ENCODE results near the gene LAMB4. TPM values are rescaled to one million over a fixed set of nuclear protein-coding genes. Genes with fewer than 3 reads are reported as not detected.

The LAMB4 gene
- total and polyA plus RNA-seq, 2 of the 8 experiments (the other 6 are each of a cell fraction or from before 2014, with no cell fraction given), result not detected

DNA sequence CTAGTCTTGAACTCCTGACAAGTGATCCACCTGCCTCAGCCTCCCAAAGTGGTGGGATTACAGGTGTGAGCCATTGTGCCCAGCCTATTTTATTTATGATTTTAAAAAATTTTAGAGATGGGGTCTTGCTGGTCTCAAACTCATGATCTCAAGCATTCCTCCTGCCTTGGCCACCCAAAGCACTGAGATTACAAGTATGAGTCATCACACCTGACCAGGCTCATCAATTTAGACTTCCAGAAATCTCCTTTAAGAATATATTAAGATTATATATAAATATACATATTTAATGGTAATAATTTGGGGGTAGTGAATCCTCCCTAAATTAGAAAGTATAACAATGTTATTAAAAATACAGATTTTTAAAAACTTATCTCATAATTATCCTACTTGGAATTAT, 156.3 kb downstream of the LAMB4 start (continued):
- TF ChIP-seq, protein P1, sequence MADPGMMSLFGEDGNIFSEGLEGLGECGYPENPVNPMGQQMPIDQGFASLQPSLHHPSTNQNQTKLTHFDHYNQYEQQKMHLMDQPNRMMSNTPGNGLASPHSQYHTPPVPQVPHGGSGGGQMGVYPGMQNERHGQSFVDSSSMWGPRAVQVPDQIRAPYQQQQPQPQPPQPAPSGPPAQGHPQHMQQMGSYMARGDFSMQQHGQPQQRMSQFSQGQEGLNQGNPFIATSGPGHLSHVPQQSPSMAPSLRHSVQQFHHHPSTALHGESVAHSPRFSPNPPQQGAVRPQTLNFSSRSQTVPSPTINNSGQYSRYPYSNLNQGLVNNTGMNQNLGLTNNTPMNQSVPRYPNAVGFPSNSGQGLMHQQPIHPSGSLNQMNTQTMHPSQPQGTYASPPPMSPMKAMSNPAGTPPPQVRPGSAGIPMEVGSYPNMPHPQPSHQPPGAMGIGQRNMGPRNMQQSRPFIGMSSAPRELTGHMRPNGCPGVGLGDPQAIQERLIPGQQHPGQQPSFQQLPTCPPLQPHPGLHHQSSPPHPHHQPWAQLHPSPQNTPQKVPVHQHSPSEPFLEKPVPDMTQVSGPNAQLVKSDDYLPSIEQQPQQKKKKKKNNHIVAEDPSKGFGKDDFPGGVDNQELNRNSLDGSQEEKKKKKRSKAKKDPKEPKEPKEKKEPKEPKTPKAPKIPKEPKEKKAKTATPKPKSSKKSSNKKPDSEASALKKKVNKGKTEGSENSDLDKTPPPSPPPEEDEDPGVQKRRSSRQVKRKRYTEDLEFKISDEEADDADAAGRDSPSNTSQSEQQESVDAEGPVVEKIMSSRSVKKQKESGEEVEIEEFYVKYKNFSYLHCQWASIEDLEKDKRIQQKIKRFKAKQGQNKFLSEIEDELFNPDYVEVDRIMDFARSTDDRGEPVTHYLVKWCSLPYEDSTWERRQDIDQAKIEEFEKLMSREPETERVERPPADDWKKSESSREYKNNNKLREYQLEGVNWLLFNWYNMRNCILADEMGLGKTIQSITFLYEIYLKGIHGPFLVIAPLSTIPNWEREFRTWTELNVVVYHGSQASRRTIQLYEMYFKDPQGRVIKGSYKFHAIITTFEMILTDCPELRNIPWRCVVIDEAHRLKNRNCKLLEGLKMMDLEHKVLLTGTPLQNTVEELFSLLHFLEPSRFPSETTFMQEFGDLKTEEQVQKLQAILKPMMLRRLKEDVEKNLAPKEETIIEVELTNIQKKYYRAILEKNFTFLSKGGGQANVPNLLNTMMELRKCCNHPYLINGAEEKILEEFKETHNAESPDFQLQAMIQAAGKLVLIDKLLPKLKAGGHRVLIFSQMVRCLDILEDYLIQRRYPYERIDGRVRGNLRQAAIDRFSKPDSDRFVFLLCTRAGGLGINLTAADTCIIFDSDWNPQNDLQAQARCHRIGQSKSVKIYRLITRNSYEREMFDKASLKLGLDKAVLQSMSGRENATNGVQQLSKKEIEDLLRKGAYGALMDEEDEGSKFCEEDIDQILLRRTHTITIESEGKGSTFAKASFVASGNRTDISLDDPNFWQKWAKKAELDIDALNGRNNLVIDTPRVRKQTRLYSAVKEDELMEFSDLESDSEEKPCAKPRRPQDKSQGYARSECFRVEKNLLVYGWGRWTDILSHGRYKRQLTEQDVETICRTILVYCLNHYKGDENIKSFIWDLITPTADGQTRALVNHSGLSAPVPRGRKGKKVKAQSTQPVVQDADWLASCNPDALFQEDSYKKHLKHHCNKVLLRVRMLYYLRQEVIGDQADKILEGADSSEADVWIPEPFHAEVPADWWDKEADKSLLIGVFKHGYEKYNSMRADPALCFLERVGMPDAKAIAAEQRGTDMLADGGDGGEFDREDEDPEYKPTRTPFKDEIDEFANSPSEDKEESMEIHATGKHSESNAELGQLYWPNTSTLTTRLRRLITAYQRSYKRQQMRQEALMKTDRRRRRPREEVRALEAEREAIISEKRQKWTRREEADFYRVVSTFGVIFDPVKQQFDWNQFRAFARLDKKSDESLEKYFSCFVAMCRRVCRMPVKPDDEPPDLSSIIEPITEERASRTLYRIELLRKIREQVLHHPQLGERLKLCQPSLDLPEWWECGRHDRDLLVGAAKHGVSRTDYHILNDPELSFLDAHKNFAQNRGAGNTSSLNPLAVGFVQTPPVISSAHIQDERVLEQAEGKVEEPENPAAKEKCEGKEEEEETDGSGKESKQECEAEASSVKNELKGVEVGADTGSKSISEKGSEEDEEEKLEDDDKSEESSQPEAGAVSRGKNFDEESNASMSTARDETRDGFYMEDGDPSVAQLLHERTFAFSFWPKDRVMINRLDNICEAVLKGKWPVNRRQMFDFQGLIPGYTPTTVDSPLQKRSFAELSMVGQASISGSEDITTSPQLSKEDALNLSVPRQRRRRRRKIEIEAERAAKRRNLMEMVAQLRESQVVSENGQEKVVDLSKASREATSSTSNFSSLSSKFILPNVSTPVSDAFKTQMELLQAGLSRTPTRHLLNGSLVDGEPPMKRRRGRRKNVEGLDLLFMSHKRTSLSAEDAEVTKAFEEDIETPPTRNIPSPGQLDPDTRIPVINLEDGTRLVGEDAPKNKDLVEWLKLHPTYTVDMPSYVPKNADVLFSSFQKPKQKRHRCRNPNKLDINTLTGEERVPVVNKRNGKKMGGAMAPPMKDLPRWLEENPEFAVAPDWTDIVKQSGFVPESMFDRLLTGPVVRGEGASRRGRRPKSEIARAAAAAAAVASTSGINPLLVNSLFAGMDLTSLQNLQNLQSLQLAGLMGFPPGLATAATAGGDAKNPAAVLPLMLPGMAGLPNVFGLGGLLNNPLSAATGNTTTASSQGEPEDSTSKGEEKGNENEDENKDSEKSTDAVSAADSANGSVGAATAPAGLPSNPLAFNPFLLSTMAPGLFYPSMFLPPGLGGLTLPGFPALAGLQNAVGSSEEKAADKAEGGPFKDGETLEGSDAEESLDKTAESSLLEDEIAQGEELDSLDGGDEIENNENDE (IDR thresholded peaks at IDR 0.05; ENCODE audit: insufficient replicate concordance, low read length), result no peak
- no peak for TF ChIP-seq RFX5 (IDR thresholded peaks at IDR 0.05; ENCODE audit: borderline replicate concordance, low read depth, low read length)
- no peak for TF ChIP-seq FOSL1 (IDR thresholded peaks at IDR 0.05; ENCODE audit: insufficient read depth, low read depth, low read length)
- TF ChIP-seq TCF12 (IDR thresholded peaks at IDR 0.05; ENCODE audit: low read depth, low read length), result no peak
- no peak for TF ChIP-seq TBP (IDR thresholded peaks at IDR 0.05; ENCODE audit: low read depth, low read length)
- TF ChIP-seq, protein P2, sequence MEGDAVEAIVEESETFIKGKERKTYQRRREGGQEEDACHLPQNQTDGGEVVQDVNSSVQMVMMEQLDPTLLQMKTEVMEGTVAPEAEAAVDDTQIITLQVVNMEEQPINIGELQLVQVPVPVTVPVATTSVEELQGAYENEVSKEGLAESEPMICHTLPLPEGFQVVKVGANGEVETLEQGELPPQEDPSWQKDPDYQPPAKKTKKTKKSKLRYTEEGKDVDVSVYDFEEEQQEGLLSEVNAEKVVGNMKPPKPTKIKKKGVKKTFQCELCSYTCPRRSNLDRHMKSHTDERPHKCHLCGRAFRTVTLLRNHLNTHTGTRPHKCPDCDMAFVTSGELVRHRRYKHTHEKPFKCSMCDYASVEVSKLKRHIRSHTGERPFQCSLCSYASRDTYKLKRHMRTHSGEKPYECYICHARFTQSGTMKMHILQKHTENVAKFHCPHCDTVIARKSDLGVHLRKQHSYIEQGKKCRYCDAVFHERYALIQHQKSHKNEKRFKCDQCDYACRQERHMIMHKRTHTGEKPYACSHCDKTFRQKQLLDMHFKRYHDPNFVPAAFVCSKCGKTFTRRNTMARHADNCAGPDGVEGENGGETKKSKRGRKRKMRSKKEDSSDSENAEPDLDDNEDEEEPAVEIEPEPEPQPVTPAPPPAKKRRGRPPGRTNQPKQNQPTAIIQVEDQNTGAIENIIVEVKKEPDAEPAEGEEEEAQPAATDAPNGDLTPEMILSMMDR (IDR thresholded peaks at IDR 0.05; ENCODE audit: control extremely low read depth in 1 of 3, insufficient read depth in 1 of 3, low read depth in 1 of 3, low read length in 3 of 3), result no peak
- no peak for TF ChIP-seq GTF2F1 (IDR thresholded peaks at IDR 0.05; ENCODE audit: borderline replicate concordance, low read depth, low read length)
- TF ChIP-seq RBBP5 (IDR thresholded peaks at IDR 0.05; ENCODE audit: borderline replicate concordance, low read depth, low read length), result no peak
- no peak for TF ChIP-seq RXRA (IDR thresholded peaks at IDR 0.05; ENCODE audit: insufficient read depth, low read depth, low read length)

Measured in H1 (cell line).